SK-N-MC (cell line): Measurements from ENCODE around the gene CHM.

Source experiments
- EZH2 ChIP-seq: fragments of 200-600 bp; sonication (generic); IDR thresholded peaks from one replicate; pipeline ENCODE4 v1.6.1; 2017; ENCODE audit warnings: antibody characterized with exemption
- FOXP2 ChIP-seq: optimal IDR thresholded peaks from 2 replicates; pipeline ENCODE3; 2011; ENCODE audit warnings: mild to moderate bottlenecking, moderate library complexity; ENCODE audit not compliant: insufficient read depth; ENCODE audit errors: extremely low read length, control extremely low read depth
- POLR2AphosphoS5 ChIP-seq: IDR thresholded peaks from 2 replicates; pipeline ENCODE4 v1.6.1; 2012; ENCODE audit warnings: mild to moderate bottlenecking, low read depth, low read length, borderline replicate concordance

DNA sequence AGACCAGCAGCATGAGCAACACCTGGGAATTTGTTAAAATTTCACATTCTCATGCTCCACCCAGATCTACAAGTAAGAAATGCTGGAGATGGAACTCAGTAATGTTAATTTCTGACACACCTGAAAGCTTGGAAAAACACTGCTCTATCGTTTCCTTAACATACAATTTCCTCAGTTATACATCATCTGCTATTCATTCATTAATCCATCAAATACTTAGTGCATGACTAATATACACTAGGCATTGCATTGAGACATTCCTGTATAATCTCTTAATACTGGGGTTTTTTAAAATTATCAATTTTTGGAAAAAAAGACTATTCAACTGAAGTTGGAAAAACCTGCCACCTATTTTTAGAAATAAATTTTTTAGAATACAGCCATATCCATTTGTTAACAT is 106.1 kb downstream of the CHM start:
- no peak for TF ChIP-seq POLR2AphosphoS5
- TF ChIP-seq FOXP2 = no peak
- no peak for TF ChIP-seq EZH2
